RWPE1 (cell line): ENCODE data around the gene DPM3.
A peak's percentile ranks its signal among the peaks of the same experiment; 100 is the strongest.

Source experiments
- CTCF ChIA-PET: fragments of 350-600 bp; sonication (Branson Sonifier 250); formaldehyde crosslinking; extraction: SDS; loops from one replicate; lab custom pipeline; 2021; lab: Yijun Ruan, JAX
- POLR2A ChIA-PET: fragments of 400-600 bp; formaldehyde crosslinking; extraction: SDS; loops from one replicate; lab custom pipeline; 2020; ENCODE audit warnings: antibody characterized with exemption; ENCODE audit not compliant: low non-redundant PET; lab: Yijun Ruan, JAX
- DNase-seq: peaks from one replicate; pipeline ENCODE4 v3.0.0; 2012; ENCODE audit warnings: low spot score
- H3K27ac ChIP-seq: fragments of 450-650 bp; 2 replicates; pipeline ENCODE4 v1.5.1; 2017
- TF ChIP-seq, protein P1 (sequence below): fragments of 450-650 bp; conservative IDR thresholded peaks from 2 replicates; pipeline ENCODE4 v1.5.1; 2017; ENCODE audit warnings: low read depth, mild to moderate bottlenecking

DPM3 gene

DNA sequence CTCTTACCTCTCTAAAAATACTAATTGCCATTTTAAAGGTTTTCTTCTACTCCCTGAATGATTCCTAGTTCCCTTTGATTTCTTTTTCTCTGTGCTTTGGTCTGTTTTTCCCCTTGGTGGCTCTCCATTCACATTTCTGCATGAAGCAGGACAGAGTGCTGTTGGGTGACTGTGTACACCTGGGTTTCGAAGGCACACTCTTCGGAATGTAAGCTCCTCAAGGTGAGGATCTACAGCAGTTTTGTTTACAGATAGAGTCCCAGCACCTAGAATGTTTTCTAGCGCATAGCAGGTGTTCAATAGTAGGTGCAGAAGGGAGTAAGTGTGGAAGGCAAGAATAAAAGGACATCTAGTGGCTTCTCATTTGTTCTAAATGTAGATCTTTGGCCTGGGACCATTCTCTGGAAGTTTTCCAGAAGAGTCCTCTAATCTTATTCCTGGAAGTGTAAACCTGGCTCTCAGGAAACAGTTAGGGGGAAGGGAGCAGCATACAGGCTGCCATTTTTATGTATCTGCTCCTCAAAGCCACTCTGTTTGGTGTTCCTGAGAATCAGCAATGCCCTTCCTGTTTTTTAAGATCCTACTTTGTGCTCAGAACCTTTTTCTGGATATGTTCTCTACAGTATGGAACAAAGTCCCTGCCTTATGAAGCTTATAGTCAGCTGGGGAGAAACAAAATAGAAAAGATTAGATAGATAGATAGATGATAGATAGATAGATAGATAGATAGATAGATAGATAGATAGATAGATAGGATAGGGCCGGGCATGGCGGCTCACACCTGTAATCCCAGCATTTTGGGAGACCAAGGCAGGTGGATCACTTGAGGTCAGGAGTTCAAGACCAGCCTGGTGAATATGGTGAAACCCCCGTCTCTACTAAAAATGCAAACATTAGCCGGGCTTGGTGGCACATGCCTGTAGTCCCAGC is 35.5 kb downstream of the DPM3 start:
- POLR2A ChIA-PET = no interaction called here
- CTCF ChIA-PET = interaction anchor here (1.0 to 2.3 kb wide), 2 partner anchors 13 to 62 kb away, joined by 3 to 7 read pairs; no protein-coding TSS in a partner anchor
- H3K27ac ChIP-seq = no peak overlapping the region
- TF ChIP-seq, protein P1, sequence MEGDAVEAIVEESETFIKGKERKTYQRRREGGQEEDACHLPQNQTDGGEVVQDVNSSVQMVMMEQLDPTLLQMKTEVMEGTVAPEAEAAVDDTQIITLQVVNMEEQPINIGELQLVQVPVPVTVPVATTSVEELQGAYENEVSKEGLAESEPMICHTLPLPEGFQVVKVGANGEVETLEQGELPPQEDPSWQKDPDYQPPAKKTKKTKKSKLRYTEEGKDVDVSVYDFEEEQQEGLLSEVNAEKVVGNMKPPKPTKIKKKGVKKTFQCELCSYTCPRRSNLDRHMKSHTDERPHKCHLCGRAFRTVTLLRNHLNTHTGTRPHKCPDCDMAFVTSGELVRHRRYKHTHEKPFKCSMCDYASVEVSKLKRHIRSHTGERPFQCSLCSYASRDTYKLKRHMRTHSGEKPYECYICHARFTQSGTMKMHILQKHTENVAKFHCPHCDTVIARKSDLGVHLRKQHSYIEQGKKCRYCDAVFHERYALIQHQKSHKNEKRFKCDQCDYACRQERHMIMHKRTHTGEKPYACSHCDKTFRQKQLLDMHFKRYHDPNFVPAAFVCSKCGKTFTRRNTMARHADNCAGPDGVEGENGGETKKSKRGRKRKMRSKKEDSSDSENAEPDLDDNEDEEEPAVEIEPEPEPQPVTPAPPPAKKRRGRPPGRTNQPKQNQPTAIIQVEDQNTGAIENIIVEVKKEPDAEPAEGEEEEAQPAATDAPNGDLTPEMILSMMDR = no peak
- DNase-seq = no peak

DNA sequence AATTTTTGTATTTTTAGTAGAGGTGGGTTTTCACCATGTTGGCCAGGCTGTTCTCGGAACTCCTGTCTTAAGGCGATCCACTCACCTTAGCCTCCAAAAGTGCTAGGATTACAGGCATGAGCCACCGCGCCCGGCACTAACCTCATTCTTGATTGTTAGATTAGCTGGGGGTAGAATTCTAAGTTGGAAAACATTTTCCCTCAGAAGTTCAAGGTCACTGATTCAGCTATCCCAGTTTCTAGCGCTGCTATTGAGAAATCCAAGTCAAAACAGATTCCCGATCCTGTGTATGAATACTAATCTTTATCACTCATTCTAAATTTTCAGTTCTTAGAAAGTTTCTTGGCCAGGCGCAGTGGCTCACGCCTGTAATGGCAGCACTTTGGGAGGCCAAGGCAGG is 37.0 kb downstream of the DPM3 start:
- no peak overlapping the region for H3K27ac ChIP-seq
- TF ChIP-seq, protein P1 = no peak
- CTCF ChIA-PET = no interaction called here
- DNase-seq = no peak
- POLR2A ChIA-PET = no interaction called here

DNA sequence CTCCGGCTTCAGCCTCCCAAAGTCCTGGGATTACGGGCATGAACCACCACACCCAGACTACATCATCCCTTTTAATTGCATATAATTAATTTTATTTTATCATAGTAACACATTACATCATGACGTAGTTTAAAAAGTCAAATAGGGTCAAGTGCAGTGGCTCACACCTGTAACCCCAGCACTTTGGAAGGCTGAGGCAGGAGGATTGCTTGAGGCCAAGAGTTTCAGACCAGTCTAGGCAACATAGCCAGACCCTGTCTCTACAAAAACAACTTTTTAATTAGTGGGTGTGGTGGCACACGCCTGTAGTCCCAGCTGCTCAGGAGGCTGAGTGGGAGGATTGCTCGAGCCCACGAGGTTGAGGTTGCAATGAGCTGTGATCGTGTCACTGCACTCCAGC is 41.0 kb downstream of the DPM3 start:
- ChIA-PET CTCF (interaction anchor here (1.4 kb wide), 1 partner anchor 68 kb away, joined by 5 read pairs; no protein-coding TSS in a partner anchor), POLR2A (no interaction called here)
- H3K27ac ChIP-seq = no peak overlapping the region
- DNase-seq = no peak
- TF ChIP-seq, protein P1 = no peak

DNA sequence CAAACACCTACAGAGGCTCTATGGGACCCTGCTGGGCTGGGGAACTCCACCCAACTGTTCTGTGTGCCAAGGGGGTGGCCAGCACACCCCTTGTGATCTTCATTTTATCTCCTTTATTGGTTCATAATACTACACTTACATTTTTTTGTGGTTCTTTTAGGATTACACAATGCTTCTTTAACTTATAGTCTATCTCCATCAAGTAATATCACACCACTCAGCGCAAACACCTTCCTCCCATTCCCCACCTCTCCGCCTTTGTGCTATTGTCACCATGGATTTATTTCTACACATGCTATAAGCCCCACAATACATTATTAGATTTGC is 45.7 kb downstream of the DPM3 start:
- CTCF ChIA-PET = interaction anchor here (0.6 to 2.5 kb wide), 3 partner anchors 9 to 73 kb away, joined by 4 to 15 read pairs (median 12); no protein-coding TSS in a partner anchor
- DNase-seq = no peak
- POLR2A ChIA-PET = no interaction called here
- peak overlapping the region; percentile 72 for H3K27ac ChIP-seq
- TF ChIP-seq, protein P1 = no peak

DNA sequence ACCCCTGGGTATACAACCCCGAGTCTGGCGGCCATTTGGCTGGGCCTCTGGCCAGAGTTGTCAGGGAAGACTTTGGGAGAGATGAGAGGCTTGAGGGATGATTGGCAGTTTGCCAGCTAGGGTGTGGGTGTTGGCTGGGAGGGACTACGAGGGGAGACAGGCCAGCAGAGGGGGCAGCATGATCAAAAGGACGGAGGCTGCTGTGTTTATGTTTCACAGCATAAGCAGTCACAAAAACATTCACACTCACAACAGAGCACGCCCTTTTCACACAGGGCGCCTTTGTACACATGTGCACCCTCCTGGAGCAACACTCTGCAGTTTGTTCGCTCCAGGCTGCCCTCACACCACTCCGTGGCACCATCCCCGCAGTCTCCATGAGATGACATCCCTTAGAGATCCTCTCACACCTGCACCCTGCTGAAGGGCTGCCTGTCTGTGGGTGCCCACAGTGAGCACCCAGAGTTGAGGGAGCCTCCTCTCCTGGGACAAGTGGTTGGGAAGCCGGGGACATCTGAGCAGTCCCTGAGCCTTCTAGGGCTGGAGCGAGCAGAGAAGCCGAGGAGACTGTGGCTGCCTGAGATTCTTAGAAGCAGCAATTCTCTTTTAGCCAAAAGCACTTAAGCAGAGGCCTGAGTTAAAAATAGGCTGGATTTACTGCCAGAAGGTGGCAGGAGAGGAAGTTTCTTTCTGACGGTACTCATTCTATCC is 46.3 kb downstream of the DPM3 start:
- ChIA-PET CTCF (interaction anchor here (0.8 to 2.5 kb wide), 3 partner anchors 9 to 74 kb away, joined by 6 to 15 read pairs (median 12); no protein-coding TSS in a partner anchor), POLR2A (no interaction called here)
- H3K27ac ChIP-seq = peak overlapping the region; percentile 72
- TF ChIP-seq, protein P1 = peak; percentile 66
- DNase-seq = no peak

DNA sequence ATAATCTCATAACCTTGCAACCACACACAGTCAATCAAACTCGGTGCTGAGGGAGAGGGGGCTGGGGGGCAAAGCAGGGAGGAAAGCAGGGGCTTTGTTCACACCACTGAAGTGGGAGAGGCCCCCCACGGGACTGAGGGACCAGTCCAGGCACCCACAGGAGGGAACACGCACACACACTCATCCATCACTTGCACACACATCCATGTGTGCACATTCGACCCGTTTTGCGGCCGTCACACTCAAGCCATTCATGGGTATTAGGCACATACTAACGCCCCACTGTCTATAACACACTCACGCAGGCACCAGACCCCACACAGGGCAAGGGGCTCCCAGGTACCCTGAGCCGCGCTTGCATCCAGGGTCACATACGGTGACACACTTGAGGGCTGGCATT is 47.7 kb downstream of the DPM3 start:
- DNase-seq = no peak
- TF ChIP-seq, protein P1 = no peak
- CTCF ChIA-PET = interaction anchor here (1.6 to 2.5 kb wide), 3 partner anchors 9 to 77 kb away, joined by 5 to 29 read pairs (median 17); no protein-coding TSS in a partner anchor
- POLR2A ChIA-PET = no interaction called here
- no peak overlapping the region for H3K27ac ChIP-seq
